Activated CD4-positive, alpha-beta memory T cell treated with anti-CD3 and anti-CD28 coated beads for 36 hours (primary cell): Measurements from ENCODE around the gene GPER1. TPM values are rescaled to one million over a fixed set of nuclear protein-coding genes. Genes with fewer than 3 reads are reported as not detected.
A peak's percentile ranks its signal among the peaks of the same experiment; 100 is the strongest.
"Not testable (repeated sequence)": the region's sequence is repeated elsewhere in the genome, so short reads cannot be mapped to it uniquely, and the experiment has no call there.

Source experiments
- CTCF ChIA-PET: fragments of 350-600 bp; sonication (Branson Sonifier 250); formaldehyde crosslinking; loops from one replicate; lab custom pipeline; 2021; ENCODE audit warnings: antibody characterized with exemption, inconsistent platforms; lab: Charles Lee
- POLR2A ChIA-PET: fragments of 350-600 bp; sonication (Branson Sonifier 250); formaldehyde crosslinking; loops from one replicate; lab custom pipeline; 2021; ENCODE audit warnings: antibody characterized with exemption; lab: Charles Lee
- DNase-seq: peaks from one replicate; pipeline ENCODE4 v3.0.0-alpha.2; 2020
- H3K27ac Mint-ChIP-seq: one replicate; pipeline ENCODE4 v1.8.0; 2021; ENCODE audit warnings: mixed read lengths
- H3K27me3 Mint-ChIP-seq: one replicate; pipeline ENCODE4 v1.8.0; 2021; ENCODE audit warnings: mixed read lengths
- H3K36me3 Mint-ChIP-seq: one replicate; pipeline ENCODE4 v1.8.0; 2021; ENCODE audit warnings: mixed read lengths
- H3K4me1 Mint-ChIP-seq: one replicate; pipeline ENCODE4 v1.8.0; 2021; ENCODE audit warnings: low read depth, mixed read lengths
- H3K4me3 Mint-ChIP-seq: one replicate; pipeline ENCODE4 v1.8.0; 2021; ENCODE audit warnings: mild to moderate bottlenecking, mixed read lengths
- H3K9me3 Mint-ChIP-seq: one replicate; pipeline ENCODE4 v1.8.0; 2021; ENCODE audit warnings: mixed read lengths
- intact Hi-C: fragments of 100-400 bp; cut with micrococcal nuclease; formaldehyde crosslinking; loops from one replicate; pipeline ENCODE4 v1.15.1; 2023
- total RNA-seq, 2 experiments: library from RNA; stranded (reverse); gene quantifications; one replicate each; pipeline ENCODE4 v1.2.3, GENCODE V29; 2021

Gene GPER1
- total RNA-seq: under 1 TPM; 0.12 to 0.22 TPM

- H3K27ac Mint-ChIP-seq: no peak within 1 kb of the TSS
- no peaks in the 10 kb centered on the region for H3K27me3 Mint-ChIP-seq
- H3K4me1 Mint-ChIP-seq: peaks cover 14% of the 10 kb centered on the region
- DNase-seq: no peak
- H3K9me3 Mint-ChIP-seq: no peaks in the 10 kb centered on the region
- POLR2A ChIA-PET: no interaction called here
- H3K36me3 Mint-ChIP-seq: peaks cover 2% of the 10 kb centered on the region
- CTCF ChIA-PET: interaction anchor here (0.8 to 2.2 kb wide), 3 partner anchors 82 to 121 kb away, joined by 3 to 9 read pairs (median 5); no protein-coding TSS in a partner anchor
- intact Hi-C loops: loop anchor here (1.0 to 2.0 kb wide), 2 partner anchors 51 to 88 kb away; a partner anchor contains a TSS
- peak within 1 kb of the TSS; percentile 54 for H3K4me3 Mint-ChIP-seq
Observed at GRCh38 chr7:1087952-1088920, at the start of gene GPER1. GPER1 (plus strand) TSS chr7:1088113; CDS start chr7:1091729, 3,616 bp downstream.

GRCh38 chr7:1040233-1040632, 47.7 kb upstream of the GPER1 start:
- intact Hi-C loops, CTCF ChIA-PET, POLR2A ChIA-PET, H3K27me3 Mint-ChIP-seq, H3K27ac Mint-ChIP-seq, H3K36me3 Mint-ChIP-seq, DNase-seq, H3K9me3 Mint-ChIP-seq, H3K4me3 Mint-ChIP-seq: not testable (repeated sequence)
- peaks cover 18% of the 10 kb centered on the region for H3K4me1 Mint-ChIP-seq

GRCh38 chr7:1040790-1041189, 47.1 kb upstream of the GPER1 start:
- H3K27ac Mint-ChIP-seq: no peak overlapping the region
- ChIA-PET CTCF (no interaction called here), POLR2A (no interaction called here)
- no peaks in the 10 kb centered on the region for H3K36me3 Mint-ChIP-seq
- peaks cover 23% of the 10 kb centered on the region for H3K4me1 Mint-ChIP-seq
- H3K9me3 Mint-ChIP-seq: no peaks in the 10 kb centered on the region
- no peak for DNase-seq
- intact Hi-C loops: no loop called here
- no peak overlapping the region for H3K4me3 Mint-ChIP-seq
- no peaks in the 10 kb centered on the region for H3K27me3 Mint-ChIP-seq

GRCh38 chr7:1041551-1042491, 46.1 kb upstream of the GPER1 start:
- H3K4me1 Mint-ChIP-seq: peaks cover 34% of the 10 kb centered on the region
- ChIA-PET CTCF (interaction anchor here (3.8 to 4.9 kb wide), 2 partner anchors 24 to 49 kb away, joined by 28 to 32 read pairs; no protein-coding TSS in a partner anchor), POLR2A (no interaction called here)
- no peak for DNase-seq
- no peaks in the 10 kb centered on the region for H3K27me3 Mint-ChIP-seq
- no peak overlapping the region for H3K4me3 Mint-ChIP-seq
- no peaks in the 10 kb centered on the region for H3K9me3 Mint-ChIP-seq
- H3K36me3 Mint-ChIP-seq: no peaks in the 10 kb centered on the region
- H3K27ac Mint-ChIP-seq: no peak overlapping the region
- intact Hi-C loops: no loop called here

- Mint-ChIP-seq H3K27me3 (no peaks in the 10 kb centered on the region), H3K4me1 (peaks cover 40% of the 10 kb centered on the region), H3K36me3 (no peaks in the 10 kb centered on the region), H3K9me3 (no peaks in the 10 kb centered on the region), H3K4me3 (no peak overlapping the region), H3K27ac (no peak overlapping the region)
- ChIA-PET CTCF (interaction anchor here (3.8 to 4.9 kb wide), 2 partner anchors 23 to 49 kb away, joined by 28 to 32 read pairs; no protein-coding TSS in a partner anchor), POLR2A (no interaction called here)
- no peak for DNase-seq
- intact Hi-C loops: no loop called here
Observed at GRCh38 chr7:1042492-1042833, 45.5 kb upstream of the GPER1 start.

- Mint-ChIP-seq H3K27ac (peak overlapping the region; percentile 76), H3K4me3 (peak overlapping the region; percentile 72), H3K27me3 (no peaks in the 10 kb centered on the region), H3K36me3 (no peaks in the 10 kb centered on the region), H3K4me1 (peaks cover 52% of the 10 kb centered on the region), H3K9me3 (no peaks in the 10 kb centered on the region)
- CTCF ChIA-PET: interaction anchor here (1.4 to 4.9 kb wide), 5 partner anchors 10 to 126 kb away, joined by 3 to 32 read pairs (median 7); a partner anchor contains a TSS
- POLR2A ChIA-PET: interaction anchor here (0.9 to 1.6 kb wide), 2 partner anchors 15 to 18 kb away, joined by 3 read pairs; no protein-coding TSS in a partner anchor
- intact Hi-C loops: loop anchor here (1.0 kb wide), 2 partner anchors 15 to 50 kb away; no protein-coding TSS in a partner anchor
- no peak for DNase-seq
Observed at GRCh38 chr7:1043552-1044188, 44.2 kb upstream of the GPER1 start.

- H3K4me1 Mint-ChIP-seq: peaks cover 60% of the 10 kb centered on the region
- ChIA-PET POLR2A (interaction anchor here (0.5 to 1.6 kb wide), 4 partner anchors 15 to 136 kb away, joined by 3 to 4 read pairs (median 3); no protein-coding TSS in a partner anchor), CTCF (interaction anchor here (1.0 to 4.9 kb wide), 10 partner anchors 9 to 130 kb away, joined by 3 to 32 read pairs (median 4); a partner anchor contains a TSS)
- no peaks in the 10 kb centered on the region for H3K36me3 Mint-ChIP-seq
- no peaks in the 10 kb centered on the region for H3K9me3 Mint-ChIP-seq
- peak within 1 kb of the TSS; percentile 76 for H3K27ac Mint-ChIP-seq
- peak; percentile 95 for DNase-seq
- peak within 1 kb of the TSS; percentile 76 for H3K4me3 Mint-ChIP-seq
- intact Hi-C loops: loop anchor here (1.0 kb wide), 3 partner anchors 11 to 51 kb away; no protein-coding TSS in a partner anchor
- no peaks in the 10 kb centered on the region for H3K27me3 Mint-ChIP-seq
Observed at GRCh38 chr7:1044189-1045068, 43.5 kb upstream of the GPER1 start, which contains the start of gene GPR146. GPR146 (plus strand) TSS chr7:1044546; CDS start chr7:1057516, 12,970 bp downstream.

- DNase-seq: no peak
- intact Hi-C loops: loop anchor here (1.0 kb wide), 1 partner anchor 12 kb away; no protein-coding TSS in a partner anchor
- H3K27ac Mint-ChIP-seq: peak overlapping the region; percentile 62
- H3K27me3 Mint-ChIP-seq: no peaks in the 10 kb centered on the region
- no peaks in the 10 kb centered on the region for H3K9me3 Mint-ChIP-seq
- H3K4me1 Mint-ChIP-seq: peaks cover 66% of the 10 kb centered on the region
- ChIA-PET POLR2A (interaction anchor here (0.5 to 1.6 kb wide), 3 partner anchors 16 to 137 kb away, joined by 3 to 4 read pairs (median 3); no protein-coding TSS in a partner anchor), CTCF (interaction anchor here (1.0 to 4.9 kb wide), 10 partner anchors 8 to 129 kb away, joined by 3 to 32 read pairs (median 6); a partner anchor contains a TSS)
- no peaks in the 10 kb centered on the region for H3K36me3 Mint-ChIP-seq
- H3K4me3 Mint-ChIP-seq: peak overlapping the region; percentile 76
Observed at GRCh38 chr7:1045069-1046063, 42.5 kb upstream of the GPER1 start.
